Measurements from ENCODE around the gene DHTKD1. TPM values are rescaled to one million over a fixed set of nuclear protein-coding genes. Genes with fewer than 3 reads are reported as not detected.

Gene DHTKD1
- total RNA-seq, 1 experiment from 2014 or later, result 20.6 TPM

DNA sequence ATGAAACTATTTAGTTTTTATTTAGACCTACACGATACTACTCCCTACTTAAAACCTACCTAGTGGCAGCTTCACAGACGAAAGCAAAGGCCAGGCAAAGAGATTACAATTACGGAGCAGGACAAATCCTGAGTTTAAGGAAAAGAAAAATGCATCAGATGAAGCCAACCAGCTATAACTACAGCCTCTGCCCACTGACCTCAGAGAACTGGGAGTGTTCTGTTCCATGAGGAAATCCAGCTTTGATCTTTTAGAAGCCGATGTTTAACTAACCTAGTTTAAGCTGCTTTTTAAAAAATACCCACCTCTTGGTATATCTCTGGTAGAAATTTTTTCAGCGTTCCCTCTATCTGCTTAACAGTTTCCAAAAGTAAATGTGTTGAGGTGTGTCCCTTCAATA lies 23.2 kb upstream of the DHTKD1 start:
- no peak overlapping the region for H2AFZ ChIP-seq (ENCODE audit: low read depth, low read length, poor library complexity, severe bottlenecking)
- BruUV-seq (replicated peaks), result no TSS peak
- H3K4me3 ChIP-seq (replicated peaks in 1 of 2; ENCODE audit: low read depth in 1 of 2, low read length in 2 of 2), result no peak overlapping the region
- ChIA-PET CTCF (interaction anchor here (1.0 kb wide), 1 partner anchor 59 kb away, joined by 3 read pairs; no protein-coding TSS in a partner anchor), POLR2A (no interaction called here), RAD21 (ENCODE audit: low non-redundant PET in 1 of 2, low total read pairs in 2 of 2, uncharacterized antibody in 2 of 2, unreplicated experiment in 2 of 2) (no interaction called here)
- H3K79me2 ChIP-seq (ENCODE audit: insufficient read depth, low read length), result peaks cover 19% of the 10 kb centered on the region
- peaks cover 10 to 21% of the 10 kb centered on the region in 2 experiments; a peak in 3 of 4 replicates for H3K4me1 ChIP-seq (ENCODE audit: control insufficient read depth in 1 of 2, insufficient read depth in 2 of 2, low read length in 2 of 2)
- peaks cover 5% of the 10 kb centered on the region; the same call in 1 of the 2 replicates for H4K20me1 ChIP-seq (ENCODE audit: insufficient read depth)
- TF ChIP-seq SIN3A (IDR thresholded peaks at IDR 0.05; ENCODE audit: low read depth) (no peak), POLR2AphosphoS5 (IDR thresholded peaks at IDR 0.05; ENCODE audit: low read depth, low read length) (no peak), TCF7L2 (IDR thresholded peaks at IDR 0.05; ENCODE audit: borderline replicate concordance, extremely low read depth, insufficient read depth, insufficient read length) (no peak), ZNF274 (IDR thresholded peaks at IDR 0.05; ENCODE audit: low read depth, low read length) (no peak), YY1 (IDR thresholded peaks at IDR 0.05; ENCODE audit: extremely low read depth, insufficient replicate concordance, low read depth, low read length) (no peak), CEBPB (IDR thresholded peaks at IDR 0.05; ENCODE audit: low read depth) (no peak), SRF (IDR thresholded peaks at IDR 0.05; ENCODE audit: low read depth) (no peak), POLR2A (IDR thresholded peaks at IDR 0.05; ENCODE audit: borderline replicate concordance, extremely low read depth, insufficient read depth, insufficient read length) (no peak)
- TF ChIP-seq, protein P1, sequence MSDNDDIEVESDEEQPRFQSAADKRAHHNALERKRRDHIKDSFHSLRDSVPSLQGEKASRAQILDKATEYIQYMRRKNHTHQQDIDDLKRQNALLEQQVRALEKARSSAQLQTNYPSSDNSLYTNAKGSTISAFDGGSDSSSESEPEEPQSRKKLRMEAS (IDR thresholded peaks at IDR 0.05), result no peak
- TF ChIP-seq, protein P2, sequence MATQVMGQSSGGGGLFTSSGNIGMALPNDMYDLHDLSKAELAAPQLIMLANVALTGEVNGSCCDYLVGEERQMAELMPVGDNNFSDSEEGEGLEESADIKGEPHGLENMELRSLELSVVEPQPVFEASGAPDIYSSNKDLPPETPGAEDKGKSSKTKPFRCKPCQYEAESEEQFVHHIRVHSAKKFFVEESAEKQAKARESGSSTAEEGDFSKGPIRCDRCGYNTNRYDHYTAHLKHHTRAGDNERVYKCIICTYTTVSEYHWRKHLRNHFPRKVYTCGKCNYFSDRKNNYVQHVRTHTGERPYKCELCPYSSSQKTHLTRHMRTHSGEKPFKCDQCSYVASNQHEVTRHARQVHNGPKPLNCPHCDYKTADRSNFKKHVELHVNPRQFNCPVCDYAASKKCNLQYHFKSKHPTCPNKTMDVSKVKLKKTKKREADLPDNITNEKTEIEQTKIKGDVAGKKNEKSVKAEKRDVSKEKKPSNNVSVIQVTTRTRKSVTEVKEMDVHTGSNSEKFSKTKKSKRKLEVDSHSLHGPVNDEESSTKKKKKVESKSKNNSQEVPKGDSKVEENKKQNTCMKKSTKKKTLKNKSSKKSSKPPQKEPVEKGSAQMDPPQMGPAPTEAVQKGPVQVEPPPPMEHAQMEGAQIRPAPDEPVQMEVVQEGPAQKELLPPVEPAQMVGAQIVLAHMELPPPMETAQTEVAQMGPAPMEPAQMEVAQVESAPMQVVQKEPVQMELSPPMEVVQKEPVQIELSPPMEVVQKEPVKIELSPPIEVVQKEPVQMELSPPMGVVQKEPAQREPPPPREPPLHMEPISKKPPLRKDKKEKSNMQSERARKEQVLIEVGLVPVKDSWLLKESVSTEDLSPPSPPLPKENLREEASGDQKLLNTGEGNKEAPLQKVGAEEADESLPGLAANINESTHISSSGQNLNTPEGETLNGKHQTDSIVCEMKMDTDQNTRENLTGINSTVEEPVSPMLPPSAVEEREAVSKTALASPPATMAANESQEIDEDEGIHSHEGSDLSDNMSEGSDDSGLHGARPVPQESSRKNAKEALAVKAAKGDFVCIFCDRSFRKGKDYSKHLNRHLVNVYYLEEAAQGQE (IDR thresholded peaks at IDR 0.05; ENCODE audit: low read depth), result no peak
- H3K4me2 ChIP-seq (ENCODE audit: low read length), result no peak overlapping the region
- no peak overlapping the region for H3K27ac ChIP-seq (ENCODE audit: low read depth, low read length)
- ATAC-seq (no peak), DNase-seq (ENCODE audit: low read depth, low spot score) (no peak)
- H3K9me3 ChIP-seq (ENCODE audit: control insufficient read depth in 1 of 2, insufficient read depth in 1 of 2, low read depth in 1 of 2, low read length in 2 of 2), result no peaks in the 10 kb centered on the region
- no peaks in the 10 kb centered on the region for H3K36me3 ChIP-seq (ENCODE audit: control insufficient read depth in 1 of 2, insufficient read depth in 2 of 2, low read length in 2 of 2)
- H3K9ac ChIP-seq (ENCODE audit: low read length), result no peak overlapping the region
- intact Hi-C loops (cut with micrococcal nuclease), result no loop called here
- no peaks in the 10 kb centered on the region for H3K27me3 ChIP-seq (ENCODE audit: insufficient read depth, low read length)
- no peaks in the 10 kb centered on the region for H3K9me2 ChIP-seq (ENCODE audit: insufficient read depth)

Measured in HCT116 (cell line).